ENCODE results near the gene SMIM36.

GRCh38 chr17:55492781-55493341 is 18.4 kb downstream of the SMIM36 start:
- TF ChIP-seq, protein P1, sequence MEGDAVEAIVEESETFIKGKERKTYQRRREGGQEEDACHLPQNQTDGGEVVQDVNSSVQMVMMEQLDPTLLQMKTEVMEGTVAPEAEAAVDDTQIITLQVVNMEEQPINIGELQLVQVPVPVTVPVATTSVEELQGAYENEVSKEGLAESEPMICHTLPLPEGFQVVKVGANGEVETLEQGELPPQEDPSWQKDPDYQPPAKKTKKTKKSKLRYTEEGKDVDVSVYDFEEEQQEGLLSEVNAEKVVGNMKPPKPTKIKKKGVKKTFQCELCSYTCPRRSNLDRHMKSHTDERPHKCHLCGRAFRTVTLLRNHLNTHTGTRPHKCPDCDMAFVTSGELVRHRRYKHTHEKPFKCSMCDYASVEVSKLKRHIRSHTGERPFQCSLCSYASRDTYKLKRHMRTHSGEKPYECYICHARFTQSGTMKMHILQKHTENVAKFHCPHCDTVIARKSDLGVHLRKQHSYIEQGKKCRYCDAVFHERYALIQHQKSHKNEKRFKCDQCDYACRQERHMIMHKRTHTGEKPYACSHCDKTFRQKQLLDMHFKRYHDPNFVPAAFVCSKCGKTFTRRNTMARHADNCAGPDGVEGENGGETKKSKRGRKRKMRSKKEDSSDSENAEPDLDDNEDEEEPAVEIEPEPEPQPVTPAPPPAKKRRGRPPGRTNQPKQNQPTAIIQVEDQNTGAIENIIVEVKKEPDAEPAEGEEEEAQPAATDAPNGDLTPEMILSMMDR (IDR thresholded peaks at IDR 0.05) = no peak
- TF ChIP-seq POLR2A (IDR thresholded peaks at IDR 0.05) = no peak

Measured in vagina (tissue), 2 donors.